Heart right ventricle (tissue), 16 donors: Measurements from ENCODE around the gene TSN. TPM values are rescaled to one million over a fixed set of nuclear protein-coding genes. Genes with fewer than 3 reads are reported as not detected.
"Not testable (repeated sequence)": the region's sequence is repeated elsewhere in the genome, so short reads cannot be mapped to it uniquely, and the experiment has no call there.

Source experiments
- ATAC-seq, 8 donors: fragments of 200-7000 bp; cut with Tn5 transposase; one replicate each; pipeline ENCODE4 v1.9.1; 2020; ENCODE audit warnings: mild to moderate bottlenecking in 8 of 8, moderate library complexity in 8 of 8, moderate number of reproducible peaks in 1 of 8
- DNase-seq, 2 donors: peaks; one replicate each; pipeline ENCODE4 v3.0.0-alpha.2; 2020
- H3K27ac ChIP-seq, 10 donors: fragments of 200-600 bp; sonication (generic) in 2 of 10; one replicate each; pipeline versions ENCODE4 v1.5.0 to v1.8.0; 2020 to 2022; ENCODE audit warnings: mild to moderate bottlenecking in 3 of 10
- H3K27me3 ChIP-seq, 7 donors: fragments of 200-600 bp; one replicate each; pipeline ENCODE4 v1.8.0; 2021 to 2022; ENCODE audit warnings: mild to moderate bottlenecking in 2 of 7
- H3K36me3 ChIP-seq, 9 donors: fragments of 200-600 bp; sonication (generic) in 1 of 9; one replicate each; pipeline versions ENCODE4 v1.5.0 to v1.8.0; 2020 to 2022; ENCODE audit warnings: mild to moderate bottlenecking in 2 of 9
- H3K4me1 ChIP-seq, 9 donors: fragments of 200-600 bp; sonication (generic) in 1 of 9; one replicate each; pipeline versions ENCODE4 v1.5.0 to v1.8.0; 2020 to 2022; ENCODE audit warnings: mild to moderate bottlenecking in 4 of 9
- H3K4me3 ChIP-seq, 10 donors: fragments of 200-600 bp; sonication (generic) in 2 of 10; one replicate each; pipeline versions ENCODE4 v1.5.0 to v1.8.0; 2020 to 2022; ENCODE audit warnings: mild to moderate bottlenecking in 7 of 10, moderate library complexity in 2 of 10
- H3K9me3 ChIP-seq, 11 donors: fragments of 200-600 bp in 10 of 11; sonication (generic) in 2 of 11; one replicate each; pipeline versions ENCODE4 v1.5.0 to v1.8.0; 2013 to 2022; ENCODE audit warnings: mild to moderate bottlenecking in 2 of 11, control low read depth in 1 of 11, moderate library complexity in 1 of 11
- CTCF ChIP-seq, 9 donors: fragments of 200-600 bp; sonication (generic) in 2 of 9; IDR thresholded peaks; one replicate each; pipeline versions ENCODE4 v1.5.0 to v1.8.0; 2021 to 2022; ENCODE audit warnings: antibody characterized with exemption in 9 of 9, mild to moderate bottlenecking in 5 of 9, moderate library complexity in 1 of 9
- WGBS, 2 donors: extraction: QIAGEN DNeasy Blood & Tissue Kit; methylation state at CpG; one replicate each; pipeline ENCODE4 v1.1.7; 2013; ENCODE audit warnings: inconsistent platforms in 1 of 2; 5-methylcytosine and 5-hydroxymethylcytosine counted together
- intact Hi-C, 10 donors: fragments of 100-400 bp; cut with DNase I; formaldehyde crosslinking; loops; one replicate each; pipeline versions ENCODE4 v1.11.1 to v1.14.2; 2022
- polyA plus RNA-seq, 2 donors: library from polyadenylated mRNA; stranded (reverse); fragments of 200-250 nt; gene quantifications; one replicate each; pipeline ENCODE4 v1.2.3, GENCODE V29; 2013
- total RNA-seq, 10 donors: library from RNA; stranded (reverse); fragmentation: NEBNext Ultra II Directional in 3 of 10; extraction: Animal tissue kit (Norgen Biotek cat#: 25700) in 3 of 10; gene quantifications; one replicate each; pipeline versions ENCODE4 v1.2.1 to v1.2.4, GENCODE V29; 2021 to 2023
- donor health status: Arrhythmogenic right ventricular cardiomyopathy.
- donor health status: ischemic (EF 13 %, LVEDD 7.1; RV severe dilation, severe dysfunction).
- donor health status: healthy with polysubstance abuse.
- donor health status: DM: no; HTN: yes; CAD: no.
- donor health status: DM: no; HTN: no; CAD: no.
- donor health status: ischemic (EF 25% LVEDD 6.9; RV normal size, moderate dysfunction).
- donor health status: ischemic (EF 25% LVEDD 5.7; RV mildly dilated, moderate dysfunction).
- donor health status: healthy.
- donor health status: DM: yes; HTN: yes; CAD: no.
- donor health status: Ischemic cardiomyopathy.
- donor health status: ischemic (EF 35%, LVEDD 5.7; RV mildly dilated, moderate dysfunction).
- donor health status: nonischemic (EF 11% LVEDD 7.7; RV severe dilation, severe dysfunction).
- donor health status: DM: yes; HTN: yes; CAD: no.
- donor health status: PGD.
- donor health status: ischemic (EF 29% LVEDD 5.4; RV normal size, mild dysfunction).
- donor health status: nonischemic (EF 23%, LVEDD 6.1; RV moderate dilation, normal function).

Gene TSN
- total and polyA plus RNA-seq, 12 donors = 15.3 to 54.4 (median 47.3) TPM

- DNase-seq (peak; percentile 55 to 72), ATAC-seq (peak; percentile 69 to 94 (median 90))
- H3K27me3 ChIP-seq = peaks cover 0 to 3% (median 0%) of the 10 kb centered on the region in 7 donors
- H3K4me1 ChIP-seq = peaks cover 0 to 10% (median 5%) of the 10 kb centered on the region in 9 donors
- intact Hi-C loops = loop anchor here in 3 of 10 donors (10.0 kb wide), 2 partner anchors 154 to 164 kb away; no protein-coding TSS in a partner anchor
- WGBS, 2 donors = 26% methylated on average over 17 of the region's 17 CpGs
- no peaks in the 10 kb centered on the region for H3K9me3 ChIP-seq
- TF ChIP-seq CTCF (IDR thresholded peaks at IDR 0.05) = peak; percentile 22 to 76 (median 64)
- H3K27ac ChIP-seq = peak overlapping the region in 5 of 10 donors; percentile 10 to 53 (median 23)
- no peaks in the 10 kb centered on the region for H3K36me3 ChIP-seq
- no peak overlapping the region for H3K4me3 ChIP-seq
These were observed 55.8 kb downstream of the TSN start for GRCh38 chr2:121810959-121811853.

- H3K27ac ChIP-seq, ATAC-seq, H3K4me3 ChIP-seq, DNase-seq, H3K36me3 ChIP-seq, H3K27me3 ChIP-seq: not testable (repeated sequence)
- peaks cover 0 to 11% (median 0%) of the 10 kb centered on the region in 11 donors for H3K9me3 ChIP-seq
- H3K4me1 ChIP-seq = peaks cover 0 to 10% (median 5%) of the 10 kb centered on the region in 9 donors
- whole genome bisulfite sequencing, 2 donors = 94 to 98% methylated on average over 3 of the region's 3 CpGs
- intact Hi-C loops = loop anchor here in 3 of 10 donors (10.0 kb wide), 2 partner anchors 152 to 162 kb away; no protein-coding TSS in a partner anchor
These were observed 57.6 kb downstream of the TSN start for GRCh38 chr2:121813083-121813482.

- H3K4me3 ChIP-seq = no peak overlapping the region
- WGBS, 2 donors = 90% methylated on average over 8 of the region's 8 CpGs
- peaks cover 0 to 11% (median 0%) of the 10 kb centered on the region in 11 donors for H3K9me3 ChIP-seq
- DNase-seq (no peak), ATAC-seq (no peak)
- H3K36me3 ChIP-seq = no peaks in the 10 kb centered on the region
- H3K4me1 ChIP-seq = peaks cover 0 to 10% (median 5%) of the 10 kb centered on the region in 9 donors
- TF ChIP-seq CTCF (IDR thresholded peaks at IDR 0.05) = no peak
- intact Hi-C loops = loop anchor here in 3 of 10 donors (10.0 kb wide), 2 partner anchors 150 to 160 kb away; no protein-coding TSS in a partner anchor
- no peaks in the 10 kb centered on the region for H3K27me3 ChIP-seq
- no peak overlapping the region for H3K27ac ChIP-seq
These were observed 59.8 kb downstream of the TSN start for GRCh38 chr2:121815216-121815615.

GRCh38 chr2:121816797-121817196 is 61.3 kb downstream of the TSN start:
- Histone ChIP-seq H3K27me3 (no peaks in the 10 kb centered on the region), H3K9me3 (peaks cover 0 to 11% (median 0%) of the 10 kb centered on the region in 11 donors), H3K27ac (no peak overlapping the region), H3K36me3 (no peaks in the 10 kb centered on the region), H3K4me3 (no peak overlapping the region), H3K4me1 (peaks cover 0 to 3% (median under 1%) of the 10 kb centered on the region in 9 donors)
- ATAC-seq (no peak), DNase-seq (no peak)
- 96 to 97% methylated on average over 7 of the region's 7 CpGs for WGBS, 2 donors
- no peak for TF ChIP-seq CTCF (IDR thresholded peaks at IDR 0.05)
- intact Hi-C loops = loop anchor here in 3 of 10 donors (10.0 kb wide), 2 partner anchors 148 to 158 kb away; no protein-coding TSS in a partner anchor

- 94 to 100% methylated on average over 1 of the region's 1 CpG for WGBS, 2 donors
- not testable (repeated sequence) for DNase-seq, H3K4me3 ChIP-seq, H3K27me3 ChIP-seq, ATAC-seq, H3K36me3 ChIP-seq, H3K4me1 ChIP-seq, H3K27ac ChIP-seq
- peaks cover 0 to 15% (median 0%) of the 10 kb centered on the region in 11 donors for H3K9me3 ChIP-seq
- intact Hi-C loops = loop anchor here in 3 of 10 donors (10.0 kb wide), 2 partner anchors 147 to 157 kb away; no protein-coding TSS in a partner anchor
These were observed 61.9 kb downstream of the TSN start for GRCh38 chr2:121817304-121817703.
